ENCODE data around the gene WDFY2. TPM values are rescaled to one million over a fixed set of nuclear protein-coding genes. Genes with fewer than 3 reads are reported as not detected.

Gene WDFY2
- total and polyA plus RNA-seq, 12 donors: 13.2 to 38.6 (median 26.0) TPM

DNA sequence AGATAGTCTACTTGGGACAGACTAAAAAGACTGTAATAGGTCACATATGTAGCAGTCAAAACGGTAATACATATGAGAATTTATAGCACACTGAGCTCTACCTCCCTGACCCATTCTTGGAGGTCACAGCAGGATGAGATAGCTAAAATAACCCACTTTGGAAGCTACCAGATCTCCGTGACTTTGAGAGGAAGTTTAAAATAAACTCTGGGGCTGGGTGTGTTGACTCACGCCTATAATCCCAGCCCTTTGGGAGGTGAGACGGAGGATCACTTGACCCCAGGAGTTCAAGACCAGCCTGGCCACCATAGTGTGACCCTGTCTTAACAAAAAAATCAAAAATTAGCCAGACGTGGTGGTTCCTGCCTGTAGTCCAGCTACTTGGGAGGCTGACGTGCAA lies 174.4 kb downstream of the WDFY2 start:
- WGBS, 4 donors: 78 to 90% (median 84%) methylated on average over 6 of the region's 6 CpGs
- H3K9me3 ChIP-seq (replicated peaks in 1 of 3): no peaks in the 10 kb centered on the region
- peaks cover 0 to 71% of the 10 kb centered on the region in 2 donors for H3K36me3 ChIP-seq (replicated peaks in 1 of 2)
- no peak overlapping the region for H3K27ac ChIP-seq
- no peaks in the 10 kb centered on the region for H3K27me3 ChIP-seq
- TF ChIP-seq CTCF (IDR thresholded peaks at IDR 0.05) (no peak), POLR2A (IDR thresholded peaks at IDR 0.05) (no peak)
- no peak overlapping the region for H3K4me3 ChIP-seq
- H3K4me1 ChIP-seq (replicated peaks in 1 of 2): no peaks in the 10 kb centered on the region
- no peak for DNase-seq
- intact Hi-C loops (cut with DNase I): no loop called here

DNA sequence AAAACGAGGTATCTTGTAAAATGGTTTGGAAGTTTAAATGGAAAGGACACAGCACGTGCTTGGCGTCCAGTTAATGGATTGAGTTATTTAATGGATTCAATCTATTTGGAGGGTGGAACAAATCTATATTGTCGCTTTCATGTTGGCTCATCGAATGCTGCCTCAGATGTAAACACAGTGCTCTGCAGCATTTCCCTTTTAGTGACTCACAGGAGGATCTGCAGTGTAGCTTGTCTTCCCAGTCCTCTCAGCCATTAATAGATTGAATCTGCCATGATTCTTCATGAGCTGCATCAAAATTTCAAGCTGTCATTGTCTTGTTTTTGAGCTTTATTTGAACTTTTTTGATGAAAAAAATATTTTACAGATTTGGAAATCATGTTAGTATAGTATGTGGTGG lies 175.0 kb downstream of the WDFY2 start:
- no peak for DNase-seq
- Histone ChIP-seq H3K9me3 (replicated peaks in 1 of 3) (no peaks in the 10 kb centered on the region), H3K4me3 (no peak overlapping the region), H3K36me3 (replicated peaks in 1 of 2) (peaks cover 0 to 71% of the 10 kb centered on the region in 2 donors), H3K27me3 (no peaks in the 10 kb centered on the region), H3K27ac (no peak overlapping the region), H3K4me1 (replicated peaks in 1 of 2) (no peaks in the 10 kb centered on the region)
- 90 to 97% (median 95%) methylated on average over 5 of the region's 5 CpGs for WGBS, 4 donors
- TF ChIP-seq POLR2A (IDR thresholded peaks at IDR 0.05) (no peak), CTCF (IDR thresholded peaks at IDR 0.05) (no peak)
- intact Hi-C loops (cut with DNase I): no loop called here

GRCh38 chr13:51760592-51760991 lies 176.3 kb downstream of the WDFY2 start:
- peaks cover 0 to 4% of the 10 kb centered on the region in 2 donors for H3K4me1 ChIP-seq (replicated peaks in 1 of 2)
- intact Hi-C loops (cut with DNase I): no loop called here
- 91 to 97% (median 91%) methylated on average over 10 to 12 of the region's 12 CpGs for WGBS, 4 donors
- H3K27ac ChIP-seq: no peak overlapping the region
- no peaks in the 10 kb centered on the region for H3K9me3 ChIP-seq (replicated peaks in 1 of 3)
- no peak for DNase-seq
- H3K4me3 ChIP-seq: no peak overlapping the region
- TF ChIP-seq CTCF (IDR thresholded peaks at IDR 0.05): no peak
- TF ChIP-seq POLR2A (IDR thresholded peaks at IDR 0.05): no peak
- peaks cover 0 to 64% of the 10 kb centered on the region in 2 donors for H3K36me3 ChIP-seq (replicated peaks in 1 of 2)
- no peaks in the 10 kb centered on the region for H3K27me3 ChIP-seq

- 91 to 95% (median 95%) methylated on average over 14 to 16 of the region's 16 CpGs for WGBS, 4 donors
- Histone ChIP-seq H3K36me3 (replicated peaks in 1 of 2) (peaks cover 0 to 58% of the 10 kb centered on the region in 2 donors), H3K4me3 (no peak overlapping the region), H3K9me3 (replicated peaks in 1 of 3) (no peaks in the 10 kb centered on the region), H3K27ac (no peak overlapping the region), H3K4me1 (replicated peaks in 1 of 2) (peaks cover 0 to 4% of the 10 kb centered on the region in 2 donors), H3K27me3 (no peaks in the 10 kb centered on the region)
- no peak for TF ChIP-seq CTCF (IDR thresholded peaks at IDR 0.05)
- TF ChIP-seq POLR2A (IDR thresholded peaks at IDR 0.05): no peak
- no peak for DNase-seq
- intact Hi-C loops (cut with DNase I): no loop called here
Measured at GRCh38 chr13:51761643-51762350, 177.5 kb downstream of the WDFY2 start.
